Measurements from ENCODE around the gene PLXNA1. TPM values are rescaled to one million over a fixed set of nuclear protein-coding genes. Genes with fewer than 3 reads are reported as not detected.

PLXNA1 gene
- total and polyA plus RNA-seq, 9 donors = 22.6 to 51.5 (median 40.6) TPM

GRCh38 chr3:126993436-126993835 is 10.5 kb downstream of the PLXNA1 start:
- 94% methylated on average over 6 of the region's 9 CpGs for WGBS (ENCODE audit: insufficient coverage)

GRCh38 chr3:126994661-126995245 is 11.8 kb downstream of the PLXNA1 start:
- Histone ChIP-seq H3K9me3 (replicated peaks; ENCODE audit: control insufficient read depth, low read depth, low read length) (no peaks in the 10 kb centered on the region), H3K4me3 (ENCODE audit: low read length) (no peak overlapping the region), H3K27me3 (ENCODE audit: control insufficient read depth, insufficient read depth, low read length) (no peaks in the 10 kb centered on the region), H3K27ac (ENCODE audit: low read length) (no peak overlapping the region), H3K4me1 (ENCODE audit: control insufficient read depth, insufficient read depth, low read length) (peaks cover 87% of the 10 kb centered on the region), H3K36me3 (ENCODE audit: control insufficient read depth, insufficient read depth, low read length) (peaks cover 46% of the 10 kb centered on the region)
- peak; percentile 52 for DNase-seq
- 38% methylated on average over 5 of the region's 10 CpGs for WGBS (ENCODE audit: insufficient coverage)

More at GRCh38 chr3:126993436-126993835, 10.5 kb downstream of the PLXNA1 start:
- no peak overlapping the region for H3K27ac ChIP-seq (ENCODE audit: low read length)
- no peaks in the 10 kb centered on the region for H3K9me3 ChIP-seq (replicated peaks; ENCODE audit: control insufficient read depth, low read depth, low read length)
- no peak overlapping the region for H3K4me3 ChIP-seq (ENCODE audit: low read length)
- H3K4me1 ChIP-seq (ENCODE audit: control insufficient read depth, insufficient read depth, low read length) = peaks cover 74% of the 10 kb centered on the region
- H3K36me3 ChIP-seq (ENCODE audit: control insufficient read depth, insufficient read depth, low read length) = peaks cover 59% of the 10 kb centered on the region
- H3K27me3 ChIP-seq (ENCODE audit: control insufficient read depth, insufficient read depth, low read length) = no peaks in the 10 kb centered on the region
- DNase-seq = no peak

GRCh38 chr3:126995254-126995780 is 12.4 kb downstream of the PLXNA1 start:
- no peak for DNase-seq
- H3K27ac ChIP-seq (ENCODE audit: low read length) = no peak overlapping the region
- H3K4me1 ChIP-seq (ENCODE audit: control insufficient read depth, insufficient read depth, low read length) = peaks cover 88% of the 10 kb centered on the region
- WGBS (ENCODE audit: insufficient coverage) = 71% methylated on average over 10 of the region's 12 CpGs
- H3K4me3 ChIP-seq (ENCODE audit: low read length) = no peak overlapping the region
- H3K36me3 ChIP-seq (ENCODE audit: control insufficient read depth, insufficient read depth, low read length) = peaks cover 40% of the 10 kb centered on the region
- no peaks in the 10 kb centered on the region for H3K9me3 ChIP-seq (replicated peaks; ENCODE audit: control insufficient read depth, low read depth, low read length)
- H3K27me3 ChIP-seq (ENCODE audit: control insufficient read depth, insufficient read depth, low read length) = no peaks in the 10 kb centered on the region

- Histone ChIP-seq H3K4me3 (ENCODE audit: low read length) (no peak overlapping the region), H3K27ac (ENCODE audit: low read length) (no peak overlapping the region), H3K27me3 (ENCODE audit: control insufficient read depth, insufficient read depth, low read length) (no peaks in the 10 kb centered on the region), H3K9me3 (replicated peaks; ENCODE audit: control insufficient read depth, low read depth, low read length) (no peaks in the 10 kb centered on the region), H3K36me3 (ENCODE audit: control insufficient read depth, insufficient read depth, low read length) (peaks cover 34% of the 10 kb centered on the region), H3K4me1 (ENCODE audit: control insufficient read depth, insufficient read depth, low read length) (peaks cover 88% of the 10 kb centered on the region)
- DNase-seq = no peak
- WGBS (ENCODE audit: insufficient coverage) = 87% methylated on average over 8 of the region's 11 CpGs
Observed at GRCh38 chr3:126995926-126996512, 13.1 kb downstream of the PLXNA1 start.

DNA sequence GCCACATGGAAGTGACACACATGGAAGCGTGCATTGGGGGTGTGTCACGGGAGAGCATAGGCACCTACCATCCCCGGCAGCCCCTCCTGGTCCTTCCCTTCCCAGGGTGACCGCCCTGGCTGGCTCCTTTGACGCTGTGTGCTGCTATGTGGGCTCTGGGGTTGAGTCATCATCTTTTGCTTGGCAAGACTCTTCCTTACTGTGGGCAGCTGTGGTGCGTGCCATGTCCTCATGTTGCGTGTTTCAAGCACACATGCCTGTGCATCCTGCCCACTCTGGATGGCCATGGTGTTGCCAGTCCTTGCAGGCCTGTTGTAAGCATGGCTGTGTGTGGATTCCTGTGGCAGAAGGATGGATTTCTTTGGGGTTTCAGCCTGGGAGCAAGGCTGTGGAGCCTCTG is 14.0 kb downstream of the PLXNA1 start:
- 83% methylated on average over 4 of the region's 7 CpGs for WGBS (ENCODE audit: insufficient coverage)
- no peaks in the 10 kb centered on the region for H3K9me3 ChIP-seq (replicated peaks; ENCODE audit: control insufficient read depth, low read depth, low read length)
- no peak overlapping the region for H3K27ac ChIP-seq (ENCODE audit: low read length)
- H3K36me3 ChIP-seq (ENCODE audit: control insufficient read depth, insufficient read depth, low read length) = peaks cover 25% of the 10 kb centered on the region
- H3K27me3 ChIP-seq (ENCODE audit: control insufficient read depth, insufficient read depth, low read length) = no peaks in the 10 kb centered on the region
- DNase-seq = no peak
- H3K4me1 ChIP-seq (ENCODE audit: control insufficient read depth, insufficient read depth, low read length) = peaks cover 93% of the 10 kb centered on the region
- H3K4me3 ChIP-seq (ENCODE audit: low read length) = no peak overlapping the region

DNA sequence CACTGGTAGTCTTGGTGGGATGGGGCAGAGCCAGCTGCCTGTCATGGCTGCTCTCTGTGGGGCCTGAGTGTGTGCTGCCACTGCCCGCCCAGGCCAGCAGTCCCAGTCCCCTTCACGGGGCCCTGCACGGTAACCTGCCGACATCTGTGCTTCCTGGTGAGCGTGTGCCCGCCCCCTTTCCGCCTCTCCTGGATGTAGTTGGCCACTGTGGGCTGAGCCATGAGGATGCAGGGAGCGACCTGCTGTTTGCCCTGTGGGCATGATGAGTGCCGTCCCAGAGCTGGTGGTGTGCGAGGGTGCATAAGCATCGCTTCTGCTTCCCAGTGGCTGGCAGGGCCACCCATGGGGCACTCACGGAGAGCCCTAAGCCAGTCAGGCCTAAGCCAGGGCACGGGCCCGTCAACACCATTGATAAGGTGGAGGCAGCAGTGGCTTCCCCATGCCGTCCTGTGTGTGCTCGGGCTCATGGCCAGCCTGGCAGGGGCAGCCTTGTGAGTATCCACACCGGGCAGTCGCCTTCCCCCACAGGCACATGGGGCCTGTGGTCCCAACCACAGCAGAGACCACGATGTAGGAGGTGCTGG is 14.6 kb downstream of the PLXNA1 start:
- no peak for DNase-seq
- Histone ChIP-seq H3K4me1 (ENCODE audit: control insufficient read depth, insufficient read depth, low read length) (peaks cover 94% of the 10 kb centered on the region), H3K36me3 (ENCODE audit: control insufficient read depth, insufficient read depth, low read length) (peaks cover 21% of the 10 kb centered on the region), H3K27ac (ENCODE audit: low read length) (no peak overlapping the region), H3K4me3 (ENCODE audit: low read length) (no peak overlapping the region), H3K27me3 (ENCODE audit: control insufficient read depth, insufficient read depth, low read length) (no peaks in the 10 kb centered on the region), H3K9me3 (replicated peaks; ENCODE audit: control insufficient read depth, low read depth, low read length) (no peaks in the 10 kb centered on the region)
- whole genome bisulfite sequencing (ENCODE audit: insufficient coverage) = 78% methylated on average over 16 of the region's 19 CpGs

DNA sequence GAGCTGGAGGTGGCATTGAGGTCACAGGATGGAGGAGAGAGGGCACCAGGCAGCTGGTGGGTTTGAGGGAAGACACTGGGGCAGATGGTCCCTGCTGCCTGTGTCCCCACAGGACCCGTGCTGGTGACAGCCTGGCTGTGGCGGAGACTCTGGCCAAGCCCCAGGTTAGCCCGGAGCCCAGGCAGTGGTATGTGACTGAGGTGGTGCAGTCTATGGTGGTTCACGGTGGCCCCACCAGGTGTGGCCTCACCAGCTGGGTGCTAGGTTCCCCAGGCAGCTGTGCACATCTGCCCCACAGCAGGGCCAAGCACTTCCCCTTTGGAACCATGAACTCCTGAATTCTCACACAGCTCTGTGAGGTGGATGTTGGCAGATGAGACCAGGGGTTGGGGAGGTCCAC is 15.4 kb downstream of the PLXNA1 start:
- H3K4me1 ChIP-seq (ENCODE audit: control insufficient read depth, insufficient read depth, low read length) = peaks cover 94% of the 10 kb centered on the region
- H3K27ac ChIP-seq (ENCODE audit: low read length) = no peak overlapping the region
- H3K27me3 ChIP-seq (ENCODE audit: control insufficient read depth, insufficient read depth, low read length) = no peaks in the 10 kb centered on the region
- H3K36me3 ChIP-seq (ENCODE audit: control insufficient read depth, insufficient read depth, low read length) = peaks cover 18% of the 10 kb centered on the region
- H3K4me3 ChIP-seq (ENCODE audit: low read length) = no peak overlapping the region
- no peak for DNase-seq
- no peaks in the 10 kb centered on the region for H3K9me3 ChIP-seq (replicated peaks; ENCODE audit: control insufficient read depth, low read depth, low read length)
- 94% methylated on average over 2 of the region's 4 CpGs for WGBS (ENCODE audit: insufficient coverage)

DNA sequence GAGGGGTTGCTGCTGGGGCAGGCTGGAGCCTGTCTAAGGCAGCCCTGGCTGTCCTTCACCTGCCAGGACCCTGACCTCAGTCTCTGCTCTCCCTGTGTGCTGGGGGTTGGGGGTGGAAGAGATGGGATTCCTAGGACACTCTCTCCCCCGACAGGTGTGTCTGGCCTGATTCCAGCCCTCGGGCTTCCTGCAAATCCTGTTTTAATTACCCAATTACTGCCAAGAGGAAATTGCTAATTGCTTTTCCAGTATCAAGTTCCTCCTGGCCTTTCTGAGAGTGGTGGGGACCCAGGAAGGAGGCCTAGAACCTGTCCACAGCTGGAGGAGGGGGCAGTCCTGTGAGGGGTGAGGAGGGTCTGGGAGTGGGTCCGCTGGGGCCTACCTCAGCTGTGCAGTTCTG is 15.8 kb downstream of the PLXNA1 start:
- DNase-seq = no peak
- peaks cover 94% of the 10 kb centered on the region for H3K4me1 ChIP-seq (ENCODE audit: control insufficient read depth, insufficient read depth, low read length)
- peaks cover 21% of the 10 kb centered on the region for H3K36me3 ChIP-seq (ENCODE audit: control insufficient read depth, insufficient read depth, low read length)
- H3K27me3 ChIP-seq (ENCODE audit: control insufficient read depth, insufficient read depth, low read length) = no peaks in the 10 kb centered on the region
- no peak overlapping the region for H3K27ac ChIP-seq (ENCODE audit: low read length)
- WGBS (ENCODE audit: insufficient coverage) = 27% methylated on average over 1 of the region's 3 CpGs
- H3K9me3 ChIP-seq (replicated peaks; ENCODE audit: control insufficient read depth, low read depth, low read length) = no peaks in the 10 kb centered on the region
- H3K4me3 ChIP-seq (ENCODE audit: low read length) = no peak overlapping the region

- H3K27me3 ChIP-seq (ENCODE audit: control insufficient read depth, insufficient read depth, low read length) = no peaks in the 10 kb centered on the region
- H3K36me3 ChIP-seq (ENCODE audit: control insufficient read depth, insufficient read depth, low read length) = peaks cover 20% of the 10 kb centered on the region
- H3K4me1 ChIP-seq (ENCODE audit: control insufficient read depth, insufficient read depth, low read length) = peaks cover 94% of the 10 kb centered on the region
- H3K27ac ChIP-seq (ENCODE audit: low read length) = peak overlapping the region; percentile 6
- H3K4me3 ChIP-seq (ENCODE audit: low read length) = no peak overlapping the region
- H3K9me3 ChIP-seq (replicated peaks; ENCODE audit: control insufficient read depth, low read depth, low read length) = no peaks in the 10 kb centered on the region
- peak; percentile 66 for DNase-seq
- WGBS (ENCODE audit: insufficient coverage) = 75% methylated on average over 15 of the region's 15 CpGs
Observed at GRCh38 chr3:126999383-126999782, 16.5 kb downstream of the PLXNA1 start.

DNA sequence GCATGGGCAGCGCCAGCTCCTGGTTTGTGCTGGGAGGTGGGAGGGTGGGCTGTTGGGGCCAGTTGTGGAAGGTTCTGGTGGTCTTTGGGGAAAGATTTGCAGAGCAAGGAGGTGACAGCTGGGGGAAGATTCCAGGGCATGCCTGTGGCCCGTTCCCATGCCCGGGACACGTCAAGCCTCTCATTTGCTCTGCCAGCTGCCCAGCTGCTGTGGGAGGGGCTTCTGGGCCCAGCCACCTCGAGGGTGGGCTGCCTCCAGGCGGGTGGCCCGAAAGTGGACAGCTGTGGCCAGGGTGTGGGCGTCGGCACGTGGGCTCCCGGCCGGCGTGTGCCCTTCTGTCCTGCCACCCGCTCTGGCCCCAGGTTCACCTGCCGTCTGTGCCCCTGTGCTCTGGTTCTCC is 17.2 kb downstream of the PLXNA1 start:
- Histone ChIP-seq H3K27me3 (ENCODE audit: control insufficient read depth, insufficient read depth, low read length) (no peaks in the 10 kb centered on the region), H3K4me3 (ENCODE audit: low read length) (no peak overlapping the region), H3K4me1 (ENCODE audit: control insufficient read depth, insufficient read depth, low read length) (peaks cover 91% of the 10 kb centered on the region), H3K36me3 (ENCODE audit: control insufficient read depth, insufficient read depth, low read length) (peaks cover 20% of the 10 kb centered on the region), H3K27ac (ENCODE audit: low read length) (peak overlapping the region; percentile 35), H3K9me3 (replicated peaks; ENCODE audit: control insufficient read depth, low read depth, low read length) (no peaks in the 10 kb centered on the region)
- WGBS (ENCODE audit: insufficient coverage) = 60% methylated on average over 11 of the region's 15 CpGs
- peak; percentile 86 for DNase-seq
